Esophagus squamous epithelium (tissue), 4 donors: ENCODE data around the gene GPR179.

Experiments
- CTCF ChIP-seq, 6 experiments: fragments of 450-650 bp in 4 of 6; fragments of 200-600 bp in 2 of 6; sonication (generic) in 2 of 6; IDR thresholded peaks; one replicate each; pipeline ENCODE4 v1.5.1; 2016 to 2019; ENCODE audit warnings: antibody characterized with exemption in 6 of 6, mild to moderate bottlenecking in 4 of 6, moderate library complexity in 4 of 6
- POLR2A ChIP-seq, 4 donors: fragments of 450-650 bp; IDR thresholded peaks; one replicate each; pipeline ENCODE4 v1.6.1; 2017; ENCODE audit warnings: antibody characterized with exemption in 4 of 4, mild to moderate bottlenecking in 4 of 4, moderate library complexity in 3 of 4

- TF ChIP-seq CTCF (IDR thresholded peaks at IDR 0.05): no peak
- TF ChIP-seq POLR2A (IDR thresholded peaks at IDR 0.05): no peak
Observed at GRCh38 chr17:38361694-38362465, 18.1 kb upstream of the GPR179 start.
